ENCODE results near the gene HSCB.
"Not testable (repeated sequence)": the region's sequence is repeated elsewhere in the genome, so short reads cannot be mapped to it uniquely, and the experiment has no call there.

Gene HSCB

DNA sequence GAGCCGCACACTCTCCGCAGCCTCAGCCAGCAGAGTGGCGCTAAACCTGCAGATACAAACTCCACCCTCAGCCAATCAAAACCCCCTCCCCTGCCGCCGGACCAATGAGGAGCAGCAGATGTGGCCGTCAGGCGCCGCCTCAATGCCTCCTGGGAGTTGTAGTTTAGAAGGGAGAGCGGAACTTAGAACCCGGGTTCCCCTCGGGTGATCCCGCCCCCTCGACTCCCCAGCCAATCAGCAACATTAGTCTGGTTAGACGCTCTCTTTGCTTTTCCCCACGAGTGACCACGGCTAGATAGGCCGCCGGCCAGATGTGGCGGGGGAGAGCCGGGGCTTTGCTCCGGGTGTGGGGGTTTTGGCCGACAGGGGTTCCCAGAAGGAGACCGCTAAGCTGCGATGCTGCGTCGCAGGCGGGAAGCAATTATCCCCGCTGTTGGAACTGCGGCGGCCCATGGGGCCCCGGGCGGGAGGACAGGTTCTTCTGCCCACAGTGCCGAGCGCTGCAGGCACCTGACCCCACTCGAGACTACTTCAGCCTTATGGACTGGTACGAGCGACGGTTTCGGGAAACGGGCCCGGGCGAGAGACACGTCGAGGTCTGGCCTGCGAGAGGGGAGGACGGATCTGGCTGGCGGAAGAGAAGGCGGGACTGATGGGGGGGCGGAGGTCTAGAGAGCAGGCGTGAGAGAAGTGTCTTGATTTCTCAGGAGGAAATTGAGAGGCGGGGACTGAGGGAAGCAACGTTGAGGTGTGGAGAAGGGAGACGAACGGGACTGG is at the start of gene HSCB, which contains the start of gene CHEK2:
Gene HSCB (plus strand): TSS at position 255 of the 777 bp plus-strand sequence. CDS start 57 bp downstream, at position 312.
Gene CHEK2 (minus strand): TSS at position 36 of the 777 bp plus-strand sequence. CDS start 7,099 bp downstream, outside the sequence.
- in situ Hi-C loops (cut with MboI; ENCODE audit: low sequenced_read_pairs): no loop called here

GRCh38 chr22:28693041-28693760 is 48.6 kb upstream of the HSCB start:
- in situ Hi-C loops (cut with MboI; ENCODE audit: low sequenced_read_pairs): not testable (repeated sequence)

GRCh38 chr22:28702891-28703290 is 38.9 kb upstream of the HSCB start:
- in situ Hi-C loops (cut with MboI; ENCODE audit: low sequenced_read_pairs): no loop called here

GRCh38 chr22:28703436-28703835 is 38.4 kb upstream of the HSCB start:
- in situ Hi-C loops (cut with MboI; ENCODE audit: low sequenced_read_pairs): no loop called here

- in situ Hi-C loops (cut with MboI; ENCODE audit: low sequenced_read_pairs): no loop called here
Observed at GRCh38 chr22:28706845-28707244, 35.0 kb upstream of the HSCB start.

DNA sequence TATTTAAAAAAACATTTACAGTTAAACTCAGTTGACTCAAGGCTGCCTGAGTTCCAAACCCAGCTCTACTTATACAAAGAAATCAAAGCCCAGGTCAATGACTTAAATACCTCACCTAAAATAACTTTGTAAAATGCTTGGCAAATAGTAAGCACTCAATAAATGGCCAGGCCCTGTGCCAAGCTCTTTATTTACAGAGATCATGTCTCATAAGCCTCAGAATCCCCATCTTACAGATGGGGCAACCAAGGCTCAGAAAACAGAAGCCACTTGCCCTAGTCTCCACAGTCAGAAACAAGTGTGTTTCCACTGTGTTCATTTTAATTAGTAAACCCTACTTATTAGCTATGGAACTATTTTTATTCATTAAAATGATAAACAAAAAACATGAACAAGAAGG is 31.7 kb upstream of the HSCB start:
- in situ Hi-C loops (cut with MboI; ENCODE audit: low sequenced_read_pairs): no loop called here

GRCh38 chr22:28710576-28711191 is 31.2 kb upstream of the HSCB start:
- in situ Hi-C loops (cut with MboI; ENCODE audit: low sequenced_read_pairs): no loop called here

- in situ Hi-C loops (cut with MboI; ENCODE audit: low sequenced_read_pairs): no loop called here
Observed at GRCh38 chr22:28711341-28711740, 30.5 kb upstream of the HSCB start.

DNA sequence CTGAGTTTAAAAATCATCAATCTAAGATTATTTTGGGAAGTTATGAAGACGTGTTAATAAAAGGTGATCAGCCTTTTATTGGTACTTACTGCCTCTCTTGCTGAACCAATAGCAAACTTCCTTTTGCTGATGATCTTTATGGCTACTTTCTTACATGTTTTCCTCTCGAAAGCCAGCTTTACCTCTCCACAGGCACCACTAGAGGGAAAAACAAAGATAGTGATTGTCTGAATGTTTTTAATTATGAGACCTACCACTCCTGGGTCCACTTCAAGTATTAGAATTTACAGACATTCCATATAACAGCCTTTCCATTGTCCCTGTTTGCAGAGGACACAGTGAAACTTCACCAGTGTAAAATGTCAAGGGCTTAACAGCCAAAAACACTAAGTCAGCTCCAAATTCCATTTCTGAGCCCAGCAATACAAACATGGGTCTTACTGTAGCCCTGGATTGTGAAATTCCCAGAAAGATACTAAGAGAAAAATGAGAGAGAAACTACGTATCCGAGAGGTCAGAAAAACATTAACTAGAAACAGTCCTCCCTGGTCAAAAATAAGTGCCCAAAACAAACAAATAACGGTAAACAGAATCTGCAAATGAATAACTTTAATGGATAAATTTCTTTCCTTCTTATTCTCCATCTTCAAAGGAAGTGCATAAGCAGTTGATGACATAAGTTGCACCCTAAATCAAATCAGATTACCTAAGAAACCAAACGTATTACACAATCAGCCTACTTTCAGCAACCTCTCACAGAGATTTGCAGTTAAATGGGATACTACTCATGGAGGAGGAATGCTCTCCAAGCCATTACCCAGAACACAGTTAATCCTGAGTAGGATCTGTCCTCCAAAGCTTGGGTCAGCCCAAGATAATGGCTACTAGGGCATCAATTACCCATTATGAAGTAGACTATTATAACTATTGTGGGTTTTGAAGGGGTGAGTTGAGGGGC is 29.7 kb upstream of the HSCB start:
- in situ Hi-C loops (cut with MboI; ENCODE audit: low sequenced_read_pairs): no loop called here

GRCh38 chr22:28714043-28714628 is 27.7 kb upstream of the HSCB start:
- in situ Hi-C loops (cut with MboI; ENCODE audit: low sequenced_read_pairs): no loop called here

DNA sequence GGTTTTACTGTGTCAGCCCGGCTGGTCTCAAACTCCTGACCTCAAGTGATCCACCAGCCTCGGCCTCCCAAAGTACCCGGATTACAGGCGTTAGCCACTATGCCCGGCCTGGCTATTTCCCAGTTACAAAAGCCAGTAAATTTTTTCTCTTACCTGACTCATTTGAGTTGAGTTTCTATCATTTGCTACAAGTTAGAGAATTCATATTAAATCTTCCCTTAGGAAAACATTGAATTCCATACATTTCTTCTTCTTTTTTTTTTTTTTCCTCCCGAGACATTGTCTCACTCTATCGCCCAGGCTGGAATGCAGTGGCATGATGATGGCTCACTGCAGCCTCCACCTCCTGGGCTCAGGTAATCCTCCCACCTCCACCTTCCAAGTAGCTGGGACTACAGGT is 26.2 kb upstream of the HSCB start:
- in situ Hi-C loops (cut with MboI; ENCODE audit: low sequenced_read_pairs): no loop called here

- in situ Hi-C loops (cut with MboI; ENCODE audit: low sequenced_read_pairs): no loop called here
Observed at GRCh38 chr22:28716686-28717085, 25.2 kb upstream of the HSCB start.

DNA sequence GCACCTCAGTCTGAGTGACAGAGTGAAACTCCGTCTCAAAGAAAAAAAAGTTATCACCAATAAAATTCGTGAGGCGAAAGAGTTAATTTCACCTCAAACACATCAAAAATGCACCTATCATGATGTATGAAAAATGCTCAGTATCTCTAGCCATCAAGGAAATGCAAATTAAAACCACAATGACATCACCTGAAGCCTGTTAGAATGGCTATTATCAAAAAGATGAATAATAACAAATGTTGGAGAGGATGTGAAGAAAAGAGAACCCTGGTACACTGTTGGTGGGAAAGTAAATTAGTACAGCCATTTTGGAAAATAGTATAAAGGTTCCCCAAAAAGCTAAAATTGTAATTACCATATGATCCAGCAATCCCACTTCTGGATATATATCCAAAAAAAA is 23.8 kb upstream of the HSCB start:
- in situ Hi-C loops (cut with MboI; ENCODE audit: low sequenced_read_pairs): no loop called here

DNA sequence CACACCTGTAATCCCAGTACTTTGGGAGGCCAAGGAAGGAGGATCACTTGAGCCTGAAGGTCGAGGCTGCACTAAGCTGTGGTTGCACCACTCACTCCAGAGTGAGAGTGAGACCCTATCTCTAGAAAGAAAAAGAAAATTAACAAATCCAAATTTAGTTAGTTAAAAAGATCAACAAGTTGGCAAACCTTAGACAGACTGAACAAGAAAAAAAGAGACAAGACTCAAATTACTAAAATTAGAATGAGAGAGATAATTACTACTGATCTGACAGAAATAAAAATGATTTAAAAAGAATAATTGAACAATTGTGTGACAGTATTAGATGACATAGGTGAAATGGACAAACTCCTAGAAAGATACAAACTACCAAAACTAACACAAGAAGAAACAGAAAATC is 13.8 kb upstream of the HSCB start:
- in situ Hi-C loops (cut with MboI; ENCODE audit: low sequenced_read_pairs): no loop called here

DNA sequence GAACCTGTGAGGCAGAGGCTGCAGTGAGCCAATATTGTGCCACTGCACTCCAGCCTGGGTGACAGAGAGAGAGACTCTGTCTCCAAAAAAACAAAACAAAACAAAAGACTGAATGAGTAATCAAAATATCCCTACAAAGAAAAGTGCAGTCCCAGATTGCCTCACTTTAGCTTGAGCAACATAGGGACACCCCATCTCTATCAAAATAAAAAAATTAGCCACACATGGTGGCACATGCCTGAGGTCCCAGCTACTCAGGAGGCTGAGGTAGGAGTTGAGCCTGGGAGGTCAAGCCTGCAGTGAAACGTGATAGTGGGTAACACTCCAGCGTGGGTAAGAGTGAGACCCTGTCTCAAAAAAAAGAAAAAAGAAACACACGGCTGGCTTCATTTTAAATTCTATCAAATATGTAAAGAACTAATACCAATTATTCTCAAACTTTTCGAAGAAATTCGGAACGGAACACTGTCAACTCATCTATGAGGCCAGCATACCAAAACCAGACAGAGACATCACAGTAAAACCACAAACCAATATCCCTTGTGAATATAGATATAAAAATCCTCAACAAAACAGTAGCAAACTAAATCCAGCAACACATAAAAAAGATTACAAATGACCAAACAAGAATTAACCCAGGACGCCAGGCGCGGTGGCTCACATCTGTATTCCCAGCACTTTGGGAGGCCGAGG is 13.1 kb upstream of the HSCB start:
- in situ Hi-C loops (cut with MboI; ENCODE audit: low sequenced_read_pairs): no loop called here

DNA sequence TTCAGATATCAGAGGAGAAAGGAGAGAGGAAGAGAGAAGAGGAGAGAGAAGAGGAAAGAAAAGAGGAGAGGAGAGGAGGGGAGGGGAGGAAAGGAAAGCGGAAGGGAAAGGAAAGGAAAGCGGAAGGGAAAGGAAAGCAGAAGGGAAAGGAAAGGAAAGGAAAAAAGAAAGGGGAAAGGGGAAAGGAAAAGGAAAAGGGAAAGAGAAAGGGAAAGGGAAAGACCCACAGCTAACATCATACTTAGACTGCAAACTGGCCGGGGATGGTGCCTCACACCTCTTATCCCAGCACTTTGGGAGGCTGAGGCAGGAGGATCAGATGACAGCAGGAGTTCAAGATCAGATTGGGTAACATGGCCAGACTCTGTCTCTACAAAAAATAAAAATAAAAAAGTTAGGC is 11.7 kb upstream of the HSCB start:
- in situ Hi-C loops (cut with MboI; ENCODE audit: low sequenced_read_pairs): no loop called here

DNA sequence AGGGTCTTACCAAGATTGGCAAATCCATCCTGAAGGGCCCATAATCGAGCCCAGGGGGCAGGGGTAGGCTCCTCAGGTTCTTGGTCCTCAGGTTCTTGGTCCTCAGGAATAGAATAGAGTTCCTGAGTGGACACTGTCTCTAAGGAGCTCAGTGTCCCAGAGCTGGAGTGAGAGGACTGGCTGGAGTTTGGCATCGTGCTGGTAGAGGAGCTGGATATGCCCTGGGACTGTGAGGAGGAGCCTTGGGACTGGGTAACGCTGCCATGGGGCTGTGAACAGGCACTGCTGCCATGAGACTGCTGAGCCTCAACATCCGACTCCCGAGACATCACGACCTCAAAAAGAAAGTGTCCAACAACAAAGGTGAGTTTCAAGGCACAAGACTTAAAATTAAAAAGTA is 7.4 kb upstream of the HSCB start:
- in situ Hi-C loops (cut with MboI; ENCODE audit: low sequenced_read_pairs): no loop called here

DNA sequence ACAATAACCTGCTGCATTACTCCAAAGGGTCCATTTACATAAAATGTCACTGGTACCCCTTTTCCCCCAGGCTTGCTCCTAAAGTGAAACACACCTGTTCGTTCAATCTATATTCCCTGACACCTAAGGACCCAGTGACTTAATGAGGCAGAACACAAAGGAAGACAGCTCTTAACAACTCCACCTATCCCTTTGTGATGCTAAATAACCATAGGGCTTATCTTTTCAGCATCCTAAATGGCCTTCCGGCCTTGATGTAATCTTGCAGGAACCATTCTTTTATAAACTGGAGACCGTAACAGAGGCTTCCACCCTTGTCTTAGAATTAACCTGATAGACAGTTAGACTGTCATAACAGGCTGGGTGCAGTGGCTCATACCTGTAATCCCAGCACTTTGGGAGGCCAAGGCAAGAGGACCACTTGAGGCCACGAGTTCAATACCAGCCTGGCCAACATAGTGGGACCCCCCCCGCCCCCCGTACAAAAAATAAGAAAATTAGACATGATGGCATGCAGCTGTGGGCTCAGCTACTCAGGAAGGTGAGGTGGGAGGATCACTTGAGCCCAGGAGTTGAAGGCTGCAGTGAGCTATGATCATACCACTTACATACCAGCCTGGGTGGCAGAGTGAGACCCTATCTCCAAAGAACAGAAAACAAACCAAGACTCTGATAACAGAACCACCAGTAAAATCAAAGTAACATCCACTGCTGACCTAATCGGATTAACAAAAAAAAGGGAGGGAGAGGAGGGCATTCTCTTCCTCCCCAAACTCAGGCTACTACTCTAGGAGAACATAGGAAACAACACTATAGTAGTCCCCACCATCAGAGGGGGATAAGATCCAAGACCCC is 5.3 kb upstream of the HSCB start:
- in situ Hi-C loops (cut with MboI; ENCODE audit: low sequenced_read_pairs): no loop called here

- in situ Hi-C loops (cut with MboI; ENCODE audit: low sequenced_read_pairs): no loop called here
Observed at GRCh38 chr22:28737701-28738100, 4.1 kb upstream of the HSCB start.

Measured in HL-60/S4 treated with phorbol 12-myristate 13-acetate at 8.2 ng/mL for 4 days and 3 days (cell line).